ENCODE results near the gene TTI1. TPM values are rescaled to one million over a fixed set of nuclear protein-coding genes. Genes with fewer than 3 reads are reported as not detected.

TTI1 gene
- total RNA-seq, 1 donor from 2014 or later: 18.0 TPM

GRCh38 chr20:38067717-38068365 is 34.6 kb upstream of the TTI1 start:
- no peak for TF ChIP-seq CTCF (IDR thresholded peaks at IDR 0.05)
- Histone ChIP-seq H3K27me3 (no peaks in the 10 kb centered on the region), H3K4me1 (peaks cover under 1 to 9% of the 10 kb centered on the region in 2 donors), H3K27ac (no peak overlapping the region), H3K9me3 (no peaks in the 10 kb centered on the region), H3K4me3 (no peak overlapping the region), H3K36me3 (peaks cover 42 to 56% of the 10 kb centered on the region in 2 donors)
- intact Hi-C loops (cut with DNase I): loop anchor here (10.0 kb wide), 1 partner anchor 337 kb away; no protein-coding TSS in a partner anchor
- DNase-seq (ENCODE audit: low spot score in 2 of 2): no peak

- H3K4me1 ChIP-seq: peaks cover 0 to 6% of the 10 kb centered on the region in 2 donors
- intact Hi-C loops (cut with DNase I): loop anchor here (10.0 kb wide), 1 partner anchor 338 kb away; no protein-coding TSS in a partner anchor
- TF ChIP-seq CTCF (IDR thresholded peaks at IDR 0.05): no peak
- no peak overlapping the region for H3K4me3 ChIP-seq
- H3K27ac ChIP-seq: no peak overlapping the region
- H3K36me3 ChIP-seq: peaks cover 42 to 56% of the 10 kb centered on the region in 2 donors
- H3K9me3 ChIP-seq: no peaks in the 10 kb centered on the region
- H3K27me3 ChIP-seq: no peaks in the 10 kb centered on the region
- no peak for DNase-seq (ENCODE audit: low spot score in 2 of 2)
These were observed 33.9 kb upstream of the TTI1 start for GRCh38 chr20:38066969-38067716.

- Histone ChIP-seq H3K9me3 (no peaks in the 10 kb centered on the region), H3K36me3 (peaks cover 41 to 62% of the 10 kb centered on the region in 2 donors), H3K27ac (no peak overlapping the region), H3K4me3 (no peak overlapping the region), H3K4me1 (peaks cover 0 to 6% of the 10 kb centered on the region in 2 donors), H3K27me3 (no peaks in the 10 kb centered on the region)
- no peak for DNase-seq (ENCODE audit: low spot score in 2 of 2)
- intact Hi-C loops (cut with DNase I): loop anchor here (10.0 kb wide), 1 partner anchor 339 kb away; no protein-coding TSS in a partner anchor
- TF ChIP-seq CTCF (IDR thresholded peaks at IDR 0.05): no peak
These were observed 32.6 kb upstream of the TTI1 start for GRCh38 chr20:38065764-38066375.

- no peak overlapping the region for H3K27ac ChIP-seq
- TF ChIP-seq CTCF (IDR thresholded peaks at IDR 0.05): no peak
- H3K36me3 ChIP-seq: peaks cover 50 to 78% of the 10 kb centered on the region in 2 donors
- H3K4me3 ChIP-seq: no peak overlapping the region
- H3K9me3 ChIP-seq: no peaks in the 10 kb centered on the region
- H3K27me3 ChIP-seq: no peaks in the 10 kb centered on the region
- peaks cover 0 to 6% of the 10 kb centered on the region in 2 donors for H3K4me1 ChIP-seq
- no peak for DNase-seq (ENCODE audit: low spot score in 2 of 2)
- intact Hi-C loops (cut with DNase I): loop anchor here (5.0 to 10.0 kb wide), 2 partner anchors 258 to 341 kb away; no protein-coding TSS in a partner anchor
These were observed 30.8 kb upstream of the TTI1 start for GRCh38 chr20:38063911-38064530.

- H3K4me3 ChIP-seq: no peak overlapping the region
- no peaks in the 10 kb centered on the region for H3K27me3 ChIP-seq
- no peak for DNase-seq (ENCODE audit: low spot score in 2 of 2)
- peaks cover 50 to 80% of the 10 kb centered on the region in 2 donors for H3K36me3 ChIP-seq
- TF ChIP-seq CTCF (IDR thresholded peaks at IDR 0.05): no peak
- H3K9me3 ChIP-seq: no peaks in the 10 kb centered on the region
- intact Hi-C loops (cut with DNase I): loop anchor here (5.0 to 10.0 kb wide), 2 partner anchors 259 to 342 kb away; no protein-coding TSS in a partner anchor
- H3K27ac ChIP-seq: no peak overlapping the region
- H3K4me1 ChIP-seq: peaks cover 0 to 6% of the 10 kb centered on the region in 2 donors
These were observed 29.6 kb upstream of the TTI1 start for GRCh38 chr20:38062890-38063289.

Measured in ascending aorta (tissue), 2 donors.